IMR-90 (cell line): ENCODE measurements around the gene ASMTL. TPM values are rescaled to one million over a fixed set of nuclear protein-coding genes. Genes with fewer than 3 reads are reported as not detected.
A peak's percentile ranks its signal among the peaks of the same experiment; 100 is the strongest.

Experiments
- ATAC-seq: fragments of 200-7000 bp; cut with Tn5 transposase; 2 replicates; pipeline ENCODE4 v1.9.1; 2020; ENCODE audit warnings: low read depth, mild to moderate bottlenecking, moderate library complexity
- BruUV-seq: library from RNA; stranded (reverse); fragments of 400-500 nt; replicated peaks from 2 replicates; lab custom pipeline; 2021; lab: Mats Ljungman, UMichigan
- CTCF ChIA-PET: fragments of 300-600 bp; formaldehyde crosslinking; extraction: SDS; loops from one replicate; lab custom pipeline; 2021; ENCODE audit warnings: antibody characterized with exemption; lab: Yijun Ruan, JAX
- POLR2A ChIA-PET: fragments of 300-600 bp; sonication (Branson Sonifier 250); formaldehyde crosslinking; loops from one replicate; lab custom pipeline; 2022; ENCODE audit warnings: antibody characterized with exemption; ENCODE audit not compliant: unreplicated experiment; lab: Charles Lee
- DNase-seq: peaks from one replicate; pipeline ENCODE4 v3.0.0; 2013
- H2AFZ ChIP-seq: replicated peaks from 2 replicates; pipeline ENCODE3; 2013; ENCODE audit warnings: low read length, mild to moderate bottlenecking; ENCODE audit not compliant: poor library complexity
- H2AK5ac ChIP-seq: 2 replicates; pipeline ENCODE4 v1.6.1; 2013; ENCODE audit warnings: low read depth, low read length, inconsistent platforms
- H2AK9ac ChIP-seq: replicated peaks from 2 replicates; pipeline ENCODE3; 2013; ENCODE audit warnings: mild to moderate bottlenecking, low read depth, low read length, moderate library complexity; ENCODE audit not compliant: poor library complexity
- H2BK120ac ChIP-seq: 2 replicates; pipeline ENCODE4 v1.6.1; 2013; ENCODE audit warnings: low read depth, low read length, inconsistent platforms
- H2BK15ac ChIP-seq: 3 replicates; pipeline ENCODE4 v1.6.1; 2013; ENCODE audit warnings: low read depth, low read length, inconsistent platforms
- H2BK20ac ChIP-seq: 2 replicates; pipeline ENCODE4 v1.6.1; 2013; ENCODE audit warnings: low read depth, mild to moderate bottlenecking, inconsistent platforms, low read length, moderate library complexity
- H2BK5ac ChIP-seq: 2 replicates; pipeline ENCODE4 v1.6.1; 2013; ENCODE audit warnings: mild to moderate bottlenecking, low read depth, low read length, inconsistent platforms; ENCODE audit not compliant: poor library complexity, severe bottlenecking
- H3K14ac ChIP-seq: replicated peaks from 2 replicates; pipeline ENCODE4 v1.6.1; 2013; ENCODE audit warnings: low read depth, low read length, inconsistent platforms
- H3K18ac ChIP-seq: 2 replicates; pipeline ENCODE4 v1.6.1; 2013; ENCODE audit warnings: low read depth, low read length, control low read depth
- H3K23ac ChIP-seq: 2 replicates; pipeline ENCODE4 v1.6.1; 2013; ENCODE audit warnings: low read depth, low read length, inconsistent platforms
- H3K27ac ChIP-seq: 2 replicates; pipeline ENCODE4 v1.5.1; 2013; ENCODE audit warnings: mild to moderate bottlenecking, control low read depth, low read length; ENCODE audit not compliant: insufficient read depth
- H3K27me3 ChIP-seq: 2 replicates; pipeline ENCODE4 v1.6.1; 2013; ENCODE audit warnings: low read length; ENCODE audit not compliant: control insufficient read depth, insufficient read depth
- H3K36me3 ChIP-seq: 2 replicates; pipeline ENCODE4 v1.6.1; 2013; ENCODE audit warnings: low read length, mixed read lengths; ENCODE audit not compliant: control insufficient read depth, insufficient read depth
- H3K4ac ChIP-seq: 2 replicates; pipeline ENCODE4 v1.6.1; 2013; ENCODE audit warnings: low read depth, low read length, inconsistent platforms
- H3K4me1 ChIP-seq: 2 replicates; pipeline ENCODE4 v1.6.1; 2013; ENCODE audit warnings: low read length, mixed read lengths; ENCODE audit not compliant: control insufficient read depth, insufficient read depth
- H3K4me2 ChIP-seq: 2 replicates; pipeline ENCODE4 v1.6.1; 2013; ENCODE audit warnings: low read depth, mild to moderate bottlenecking, control low read depth, low read length, moderate library complexity
- H3K4me3 ChIP-seq: 2 replicates; pipeline ENCODE4 v1.5.1; 2013; ENCODE audit warnings: low read depth, mild to moderate bottlenecking, control low read depth, low read length, moderate library complexity; ENCODE audit not compliant: insufficient read depth
- H3K56ac ChIP-seq: 2 replicates; pipeline ENCODE4 v1.6.1; 2013; ENCODE audit warnings: low read length, inconsistent platforms; ENCODE audit not compliant: insufficient read depth; ENCODE audit errors: extremely low read depth
- H3K79me1 ChIP-seq, 2 experiments: 2 replicates each; pipeline ENCODE4 v1.6.1; 2013; ENCODE audit warnings: low read length in 2 of 2, inconsistent platforms in 1 of 2, low read depth in 1 of 2
- H3K9ac ChIP-seq: 2 replicates; pipeline ENCODE4 v1.6.1; 2013; ENCODE audit warnings: low read depth, low read length, control low read depth
- H3K9me1 ChIP-seq: 2 replicates; pipeline ENCODE4 v1.6.1; 2013; ENCODE audit warnings: low read length, inconsistent platforms; ENCODE audit not compliant: insufficient read depth
- H3K9me3 ChIP-seq: 2 replicates; pipeline ENCODE4 v1.6.1; 2013; ENCODE audit warnings: low read length; ENCODE audit not compliant: control insufficient read depth, insufficient read depth
- H4K20me1 ChIP-seq: 2 replicates; pipeline ENCODE4 v1.6.1; 2013; ENCODE audit warnings: low read length, inconsistent platforms; ENCODE audit not compliant: insufficient read depth
- H4K5ac ChIP-seq: 2 replicates; pipeline ENCODE4 v1.6.1; 2013; ENCODE audit warnings: mild to moderate bottlenecking, low read depth, low read length, control low read depth
- H4K8ac ChIP-seq, 2 experiments: 2 replicates each; pipeline ENCODE4 v1.6.1; 2013; ENCODE audit warnings: low read depth in 2 of 2, low read length in 2 of 2, control low read depth in 1 of 2, inconsistent platforms in 1 of 2
- H4K91ac ChIP-seq: 2 replicates; pipeline ENCODE4 v1.6.1; 2013; ENCODE audit warnings: low read depth, low read length, inconsistent platforms; ENCODE audit not compliant: insufficient read depth
- CHD1 ChIP-seq: IDR thresholded peaks from 2 replicates; pipeline ENCODE4 v1.6.1; 2012; ENCODE audit warnings: low read depth, low read length, improper control_type of control experiment
- ELK1 ChIP-seq: fragments of 150-350 bp; IDR thresholded peaks from 2 replicates; pipeline ENCODE4 v1.6.1; 2016; ENCODE audit warnings: low read depth, mild to moderate bottlenecking, low read length, moderate library complexity, borderline replicate concordance
- MAFK ChIP-seq: IDR thresholded peaks from 2 replicates; pipeline ENCODE4 v1.6.1; 2012; ENCODE audit warnings: low read depth, low read length, improper control_type of control experiment
- MXI1 ChIP-seq: IDR thresholded peaks from 2 replicates; pipeline ENCODE4 v1.6.1; 2012; ENCODE audit warnings: low read depth, mild to moderate bottlenecking, low read length, moderate library complexity, borderline replicate concordance
- NFE2L2 ChIP-seq: fragments of 150-350 bp; IDR thresholded peaks from 2 replicates; pipeline ENCODE4 v1.6.1; 2016; ENCODE audit warnings: low read depth, mild to moderate bottlenecking, low read length
- RAD21 ChIP-seq: IDR thresholded peaks from 2 replicates; pipeline ENCODE4 v1.6.1; 2012; ENCODE audit warnings: low read length, improper control_type of control experiment
- RCOR1 ChIP-seq: IDR thresholded peaks from 2 replicates; pipeline ENCODE4 v1.6.1; 2012; ENCODE audit warnings: mild to moderate bottlenecking, low read length, improper control_type of control experiment; ENCODE audit not compliant: insufficient replicate concordance
- RFX5 ChIP-seq: IDR thresholded peaks from 2 replicates; pipeline ENCODE4 v1.8.0; 2012; ENCODE audit warnings: low read depth, mild to moderate bottlenecking, low read length, moderate library complexity
- SMC3 ChIP-seq: fragments of 150-350 bp; IDR thresholded peaks from 2 replicates; pipeline ENCODE4 v1.6.1; 2016; ENCODE audit warnings: low read depth, mild to moderate bottlenecking, antibody characterized with exemption, low read length, moderate library complexity
- USF2 ChIP-seq: fragments of 150-350 bp; IDR thresholded peaks from 2 replicates; pipeline ENCODE4 v1.6.1; 2017; ENCODE audit warnings: mild to moderate bottlenecking, antibody characterized with exemption, low read length, low read depth
- WGBS, 2 experiments: methylation state at CpG; one replicate each; pipeline versions ENCODE4 v1.1.5 to v1.1.7; 2013; ENCODE audit warnings: missing lambda C conversion rate in 2 of 2; ENCODE audit not compliant: insufficient read length in 1 of 2; ENCODE audit errors: extremely low coverage in 2 of 2; 5-methylcytosine and 5-hydroxymethylcytosine counted together
- dilution Hi-C: fragments of 300-500 bp; cut with HindIII; formaldehyde crosslinking; loops from one replicate; pipeline ENCODE4 v1.14.3; 2018; ENCODE audit warnings: low sequenced_read_pairs; ENCODE audit not compliant: unreplicated experiment
- in situ Hi-C: fragments of 300-500 bp; cut with MboI; formaldehyde crosslinking; loops from 3 replicates; pipeline ENCODE4 v1.14.3; 2019; ENCODE audit warnings: low sequenced_read_pairs, inconsistent platforms, mixed read lengths
- intact Hi-C: fragments of 100-400 bp; cut with micrococcal nuclease; formaldehyde crosslinking; loops from 2 replicates; pipeline ENCODE4 v1.10.0; 2022
- polyA plus RNA-seq, 3 experiments: library from polyadenylated mRNA; depleted of rRNA; stranded (reverse); fragments of >200 nt; gene quantifications; 2 replicates each; pipeline ENCODE4 v1.2.3, GENCODE V29; 2012; ENCODE audit warnings: low replicate concordance in 1 of 3
- total RNA-seq: library from RNA; depleted of rRNA; stranded (reverse); fragments of >200 nt; gene quantifications from 2 replicates; pipeline ENCODE4 v1.2.3, GENCODE V29; 2012

The ASMTL gene
- total and polyA plus RNA-seq, 2 of the 4 experiments (the other 2 are of a cell fraction): 13.4 to 33.4 TPM

GRCh38 chrX:1418901-1419544, 33.7 kb downstream of the ASMTL start (continued):
- no peak for TF ChIP-seq CHD1

- Histone ChIP-seq H3K27ac (no peak overlapping the region), H3K36me3 (peaks cover 65% of the 10 kb centered on the region), H3K4ac (no peak overlapping the region), H2BK5ac (no peak overlapping the region), H3K23ac (no peak overlapping the region), H2BK15ac (no peak overlapping the region), H3K18ac (no peak overlapping the region), H3K79me1 (no peaks in the 10 kb centered on the region; a peak in 1 of 4 replicates), H4K20me1 (no peaks in the 10 kb centered on the region; the same call in 1 of the 2 replicates), H2AK5ac (no peak overlapping the region), H2BK20ac (no peak overlapping the region), H3K4me2 (no peak overlapping the region), H2BK120ac (no peak overlapping the region), H2AK9ac (peak overlapping the region; percentile 55), H3K9me1 (0 out of 2 replicates have a peak, but pooled peaks cover 6% of the 10 kb centered on the region), H4K5ac (no peak overlapping the region), H3K27me3 (no peaks in the 10 kb centered on the region), H4K8ac (no peak overlapping the region), H3K4me1 (no peaks in the 10 kb centered on the region), H3K9me3 (peaks cover 21% of the 10 kb centered on the region), H3K14ac (no peak overlapping the region), H3K4me3 (no peak overlapping the region), H2AFZ (peak overlapping the region; percentile 69), H3K56ac (no peak overlapping the region), H4K91ac (no peak overlapping the region), H3K9ac (no peak overlapping the region)
- TF ChIP-seq SMC3 (no peak), CHD1 (no peak), USF2 (no peak), RCOR1 (no peak), RAD21 (no peak), NFE2L2 (no peak), ELK1 (no peak), MXI1 (no peak), RFX5 (no peak), MAFK (no peak)
- no peak for DNase-seq
- intact Hi-C loops: no loop called here
- ChIA-PET POLR2A (no interaction called here), CTCF (no interaction called here)
- in situ Hi-C loops: no loop called here
- no TSS peak for BruUV-seq
- dilution Hi-C loops: no loop called here
- 98% methylated on average over 8 of the region's 20 CpGs; no CpG with 5 or more reads in 1 of the 2 experiments for WGBS, 2 experiments
- ATAC-seq: no peak
Measured at GRCh38 chrX:1417921-1418771, 34.6 kb downstream of the ASMTL start.
